ENCODE data around the gene HNF1A. TPM values are rescaled to one million over a fixed set of nuclear protein-coding genes. Genes with fewer than 3 reads are reported as not detected.
"Not testable (repeated sequence)": the region's sequence is repeated elsewhere in the genome, so short reads cannot be mapped to it uniquely, and the experiment has no call there.

HNF1A gene
- total RNA-seq, 1 experiment from 2014 or later: not detected

- ChIA-PET POLR2A (no interaction called here), CTCF (interaction anchor here (0.6 to 0.9 kb wide), 4 partner anchors 10 to 130 kb away, joined by 3 read pairs; no protein-coding TSS in a partner anchor)
- intact Hi-C loops (cut with micrococcal nuclease): no loop called here
- TF ChIP-seq, protein P1, sequence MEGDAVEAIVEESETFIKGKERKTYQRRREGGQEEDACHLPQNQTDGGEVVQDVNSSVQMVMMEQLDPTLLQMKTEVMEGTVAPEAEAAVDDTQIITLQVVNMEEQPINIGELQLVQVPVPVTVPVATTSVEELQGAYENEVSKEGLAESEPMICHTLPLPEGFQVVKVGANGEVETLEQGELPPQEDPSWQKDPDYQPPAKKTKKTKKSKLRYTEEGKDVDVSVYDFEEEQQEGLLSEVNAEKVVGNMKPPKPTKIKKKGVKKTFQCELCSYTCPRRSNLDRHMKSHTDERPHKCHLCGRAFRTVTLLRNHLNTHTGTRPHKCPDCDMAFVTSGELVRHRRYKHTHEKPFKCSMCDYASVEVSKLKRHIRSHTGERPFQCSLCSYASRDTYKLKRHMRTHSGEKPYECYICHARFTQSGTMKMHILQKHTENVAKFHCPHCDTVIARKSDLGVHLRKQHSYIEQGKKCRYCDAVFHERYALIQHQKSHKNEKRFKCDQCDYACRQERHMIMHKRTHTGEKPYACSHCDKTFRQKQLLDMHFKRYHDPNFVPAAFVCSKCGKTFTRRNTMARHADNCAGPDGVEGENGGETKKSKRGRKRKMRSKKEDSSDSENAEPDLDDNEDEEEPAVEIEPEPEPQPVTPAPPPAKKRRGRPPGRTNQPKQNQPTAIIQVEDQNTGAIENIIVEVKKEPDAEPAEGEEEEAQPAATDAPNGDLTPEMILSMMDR (IDR thresholded peaks at IDR 0.05; ENCODE audit: unreplicated experiment): no peak
- Mint-ChIP-seq H3K27me3 (ENCODE audit: insufficient read depth, unreplicated experiment) (peaks cover 19% of the 10 kb centered on the region), H3K27ac (ENCODE audit: low read depth, unreplicated experiment) (peak within 1 kb of the TSS; percentile 80), H3K36me3 (ENCODE audit: insufficient read depth, unreplicated experiment) (peaks cover 6% of the 10 kb centered on the region), H3K4me3 (ENCODE audit: unreplicated experiment) (peak within 1 kb of the TSS; percentile 79), H3K4me1 (ENCODE audit: insufficient read depth, unreplicated experiment) (peaks cover 14% of the 10 kb centered on the region), H3K9me3 (ENCODE audit: unreplicated experiment) (no peaks in the 10 kb centered on the region)
- no TSS peak for BruUV-seq (replicated peaks)
- DNase-seq (ENCODE audit: unreplicated experiment): peak; percentile 83
Observed at GRCh38 chr12:121038861-121039668, 60.7 kb downstream of the HNF1A start, which contains the start of gene OASL. Gene OASL (minus strand): TSS chr12:121039246. CDS start chr12:121038971, 275 bp downstream.

GRCh38 chr12:121043067-121043466 lies 64.7 kb downstream of the HNF1A start:
- intact Hi-C loops (cut with micrococcal nuclease): no loop called here
- TF ChIP-seq, protein P1 (IDR thresholded peaks at IDR 0.05; ENCODE audit: unreplicated experiment): no peak
- no peaks in the 10 kb centered on the region for H3K9me3 Mint-ChIP-seq (ENCODE audit: unreplicated experiment)
- H3K36me3 Mint-ChIP-seq (ENCODE audit: insufficient read depth, unreplicated experiment): peaks cover 6% of the 10 kb centered on the region
- ChIA-PET POLR2A (no interaction called here), CTCF (no interaction called here)
- no peak overlapping the region for H3K4me3 Mint-ChIP-seq (ENCODE audit: unreplicated experiment)
- no peak for DNase-seq (ENCODE audit: unreplicated experiment)
- BruUV-seq (replicated peaks): no TSS peak
- no peak overlapping the region for H3K27ac Mint-ChIP-seq (ENCODE audit: low read depth, unreplicated experiment)
- H3K4me1 Mint-ChIP-seq (ENCODE audit: insufficient read depth, unreplicated experiment): no peaks in the 10 kb centered on the region
- peaks cover 39% of the 10 kb centered on the region for H3K27me3 Mint-ChIP-seq (ENCODE audit: insufficient read depth, unreplicated experiment)

- H3K27ac Mint-ChIP-seq (ENCODE audit: low read depth, unreplicated experiment); H3K9me3 Mint-ChIP-seq (ENCODE audit: unreplicated experiment); CTCF ChIA-PET; H3K4me3 Mint-ChIP-seq (ENCODE audit: unreplicated experiment); DNase-seq (ENCODE audit: unreplicated experiment); H3K4me1 Mint-ChIP-seq (ENCODE audit: insufficient read depth, unreplicated experiment); H3K36me3 Mint-ChIP-seq (ENCODE audit: insufficient read depth, unreplicated experiment); POLR2A ChIA-PET; intact Hi-C loops (cut with micrococcal nuclease); BruUV-seq (replicated peaks): not testable (repeated sequence)
- peaks cover 37% of the 10 kb centered on the region for H3K27me3 Mint-ChIP-seq (ENCODE audit: insufficient read depth, unreplicated experiment)
Observed at GRCh38 chr12:121047400-121047799, 69.1 kb downstream of the HNF1A start.

DNA sequence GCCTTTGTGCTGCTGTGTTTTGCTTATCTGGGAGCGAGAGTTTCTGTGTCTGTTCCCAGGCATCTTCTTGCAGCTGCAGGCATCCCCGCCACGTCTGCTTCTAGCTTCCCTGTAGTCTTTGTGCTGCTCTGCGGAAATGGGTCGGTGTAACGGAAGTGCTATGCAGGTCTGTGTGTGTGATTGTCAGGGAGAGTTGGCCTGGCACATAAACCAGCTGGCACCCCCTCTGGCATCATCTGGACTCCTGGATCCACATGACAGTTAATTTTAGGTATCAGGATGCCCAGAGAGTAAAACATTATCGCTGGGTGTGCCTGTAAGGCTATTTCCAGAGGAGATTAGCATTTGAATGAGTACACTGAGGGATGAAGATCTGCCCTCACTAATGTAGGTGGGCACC lies 70.1 kb downstream of the HNF1A start:
- DNase-seq (ENCODE audit: unreplicated experiment): no peak
- no peaks in the 10 kb centered on the region for H3K9me3 Mint-ChIP-seq (ENCODE audit: unreplicated experiment)
- H3K36me3 Mint-ChIP-seq (ENCODE audit: insufficient read depth, unreplicated experiment): no peaks in the 10 kb centered on the region
- H3K4me1 Mint-ChIP-seq (ENCODE audit: insufficient read depth, unreplicated experiment): no peaks in the 10 kb centered on the region
- BruUV-seq (replicated peaks): no TSS peak
- POLR2A ChIA-PET: no interaction called here
- no peak overlapping the region for H3K4me3 Mint-ChIP-seq (ENCODE audit: unreplicated experiment)
- intact Hi-C loops (cut with micrococcal nuclease): no loop called here
- peaks cover 26% of the 10 kb centered on the region for H3K27me3 Mint-ChIP-seq (ENCODE audit: insufficient read depth, unreplicated experiment)
- TF ChIP-seq, protein P1 (IDR thresholded peaks at IDR 0.05; ENCODE audit: unreplicated experiment): no peak
- no peak overlapping the region for H3K27ac Mint-ChIP-seq (ENCODE audit: low read depth, unreplicated experiment)
- CTCF ChIA-PET: interaction anchor here (0.5 to 1.0 kb wide), 3 partner anchors 9 to 67 kb away, joined by 3 to 4 read pairs (median 3); partner anchors contain the start of gene OASL

All from MCF 10A (cell line).